Astrocyte of the cerebellum (primary cell): ENCODE data around the gene SEMA4F.

Source experiments
- DNase-seq: peaks from one replicate; pipeline ENCODE4 v3.0.0-alpha.2; 2011; ENCODE audit warnings: low read depth
- H3K4me3 ChIP-seq: 2 replicates; pipeline ENCODE4 v1.5.1; 2011; ENCODE audit warnings: mild to moderate bottlenecking, low read depth, low read length, moderate library complexity
- in situ Hi-C: cut with HindIII; loops from 2 replicates; pipeline ENCODE4 v1.10.0; 2017; ENCODE audit warnings: low sequenced_read_pairs
- TF ChIP-seq, protein P1 (sequence below): IDR thresholded peaks from 2 replicates; pipeline ENCODE4 v1.5.1; 2012; ENCODE audit warnings: low read length, low read depth, moderate library complexity, mild to moderate bottlenecking; ENCODE audit errors: missing control alignments

SEMA4F gene

GRCh38 chr2:74707837-74708236 is 53.8 kb downstream of the SEMA4F start:
- H3K4me3 ChIP-seq = no peak overlapping the region
- in situ Hi-C loops = no loop called here
- DNase-seq = no peak

DNA sequence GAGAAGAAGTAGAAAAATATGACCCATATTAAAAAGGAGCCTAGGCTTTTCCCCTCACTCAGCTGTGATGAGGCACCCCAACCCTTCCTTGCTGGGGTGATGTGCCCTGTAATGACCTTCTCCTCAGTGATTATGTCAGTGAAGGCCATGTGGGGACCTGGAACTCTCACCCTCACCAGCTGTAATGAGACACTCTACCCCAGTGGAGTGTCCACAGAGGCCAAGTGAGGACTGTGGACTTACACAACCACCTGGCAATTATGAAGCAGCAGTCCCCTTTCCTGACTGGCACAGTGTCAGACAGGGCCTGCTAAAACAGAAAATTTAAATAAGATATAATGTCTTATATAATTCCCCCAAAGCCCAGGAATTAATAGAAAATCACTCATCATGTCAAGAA is 54.2 kb downstream of the SEMA4F start:
- TF ChIP-seq, protein P1, sequence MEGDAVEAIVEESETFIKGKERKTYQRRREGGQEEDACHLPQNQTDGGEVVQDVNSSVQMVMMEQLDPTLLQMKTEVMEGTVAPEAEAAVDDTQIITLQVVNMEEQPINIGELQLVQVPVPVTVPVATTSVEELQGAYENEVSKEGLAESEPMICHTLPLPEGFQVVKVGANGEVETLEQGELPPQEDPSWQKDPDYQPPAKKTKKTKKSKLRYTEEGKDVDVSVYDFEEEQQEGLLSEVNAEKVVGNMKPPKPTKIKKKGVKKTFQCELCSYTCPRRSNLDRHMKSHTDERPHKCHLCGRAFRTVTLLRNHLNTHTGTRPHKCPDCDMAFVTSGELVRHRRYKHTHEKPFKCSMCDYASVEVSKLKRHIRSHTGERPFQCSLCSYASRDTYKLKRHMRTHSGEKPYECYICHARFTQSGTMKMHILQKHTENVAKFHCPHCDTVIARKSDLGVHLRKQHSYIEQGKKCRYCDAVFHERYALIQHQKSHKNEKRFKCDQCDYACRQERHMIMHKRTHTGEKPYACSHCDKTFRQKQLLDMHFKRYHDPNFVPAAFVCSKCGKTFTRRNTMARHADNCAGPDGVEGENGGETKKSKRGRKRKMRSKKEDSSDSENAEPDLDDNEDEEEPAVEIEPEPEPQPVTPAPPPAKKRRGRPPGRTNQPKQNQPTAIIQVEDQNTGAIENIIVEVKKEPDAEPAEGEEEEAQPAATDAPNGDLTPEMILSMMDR = no peak
- H3K4me3 ChIP-seq = no peak overlapping the region
- in situ Hi-C loops = no loop called here
- no peak for DNase-seq

More at GRCh38 chr2:74707837-74708236, 53.8 kb downstream of the SEMA4F start:
- TF ChIP-seq, protein P1 = no peak

DNA sequence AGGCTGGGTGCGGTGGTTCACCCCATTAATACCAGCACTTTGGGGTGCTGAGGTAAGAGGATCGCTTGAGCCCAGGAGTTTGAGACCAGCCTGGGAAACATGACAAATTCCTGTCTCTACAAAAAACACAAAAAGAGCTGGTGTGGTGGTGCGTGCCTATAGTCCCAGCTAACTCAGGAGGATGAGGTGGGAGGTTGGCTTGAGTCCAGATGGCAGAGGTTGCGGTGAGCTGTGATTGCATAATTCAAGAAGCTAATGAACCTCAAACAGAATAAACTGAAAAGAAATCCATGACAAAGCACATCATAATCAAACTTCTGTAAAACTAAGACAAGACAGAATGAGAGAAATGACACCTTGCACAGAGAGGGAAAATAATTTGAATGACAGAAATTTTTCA is 54.8 kb downstream of the SEMA4F start:
- in situ Hi-C loops = no loop called here
- no peak overlapping the region for H3K4me3 ChIP-seq
- peak; percentile 71 for DNase-seq
- TF ChIP-seq, protein P1 = no peak

DNA sequence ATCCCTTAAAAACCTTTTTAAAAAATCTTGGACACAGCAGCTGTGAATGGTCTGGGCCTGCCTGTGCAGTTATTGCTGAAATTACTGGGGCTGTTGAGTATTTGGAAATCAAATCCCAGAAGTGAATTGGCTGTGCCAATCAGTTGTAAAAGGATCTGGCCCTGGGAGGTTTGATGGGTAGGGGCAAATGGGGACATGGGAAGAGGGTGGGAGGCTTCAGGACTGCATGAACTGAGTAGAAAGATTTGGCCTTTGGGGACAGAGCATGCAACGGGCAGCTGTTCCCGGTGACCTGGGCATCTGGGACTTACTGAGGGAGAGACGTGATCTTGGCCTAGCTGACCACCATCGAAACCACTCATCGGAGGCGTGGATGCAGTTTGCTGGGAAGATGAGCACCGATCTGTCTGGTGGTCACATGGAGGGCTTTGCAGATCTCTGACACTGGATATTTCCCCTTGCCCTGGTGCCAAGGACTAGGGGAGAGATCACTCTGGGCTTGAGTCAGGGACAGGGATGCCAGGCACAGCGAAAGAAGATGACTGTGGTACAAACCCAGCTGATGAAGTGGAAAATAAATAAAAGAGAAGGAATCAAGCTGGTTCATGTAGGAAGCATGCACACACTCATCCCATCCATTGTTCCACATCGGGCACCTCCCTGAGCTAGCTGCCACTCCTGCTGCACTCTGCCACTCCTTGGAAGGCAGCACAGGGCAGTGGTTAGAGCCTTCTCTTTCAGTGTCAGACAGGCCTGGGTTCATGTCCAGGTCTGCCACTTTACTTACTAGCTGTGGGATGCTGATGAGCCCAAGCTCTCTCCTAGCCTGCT is 58.4 kb downstream of the SEMA4F start:
- DNase-seq = no peak
- no peak overlapping the region for H3K4me3 ChIP-seq
- in situ Hi-C loops = no loop called here
- TF ChIP-seq, protein P1 = no peak

GRCh38 chr2:74714691-74715080 is 60.6 kb downstream of the SEMA4F start:
- no peak for DNase-seq
- TF ChIP-seq, protein P1 = no peak
- in situ Hi-C loops = no loop called here
- H3K4me3 ChIP-seq = no peak overlapping the region

DNA sequence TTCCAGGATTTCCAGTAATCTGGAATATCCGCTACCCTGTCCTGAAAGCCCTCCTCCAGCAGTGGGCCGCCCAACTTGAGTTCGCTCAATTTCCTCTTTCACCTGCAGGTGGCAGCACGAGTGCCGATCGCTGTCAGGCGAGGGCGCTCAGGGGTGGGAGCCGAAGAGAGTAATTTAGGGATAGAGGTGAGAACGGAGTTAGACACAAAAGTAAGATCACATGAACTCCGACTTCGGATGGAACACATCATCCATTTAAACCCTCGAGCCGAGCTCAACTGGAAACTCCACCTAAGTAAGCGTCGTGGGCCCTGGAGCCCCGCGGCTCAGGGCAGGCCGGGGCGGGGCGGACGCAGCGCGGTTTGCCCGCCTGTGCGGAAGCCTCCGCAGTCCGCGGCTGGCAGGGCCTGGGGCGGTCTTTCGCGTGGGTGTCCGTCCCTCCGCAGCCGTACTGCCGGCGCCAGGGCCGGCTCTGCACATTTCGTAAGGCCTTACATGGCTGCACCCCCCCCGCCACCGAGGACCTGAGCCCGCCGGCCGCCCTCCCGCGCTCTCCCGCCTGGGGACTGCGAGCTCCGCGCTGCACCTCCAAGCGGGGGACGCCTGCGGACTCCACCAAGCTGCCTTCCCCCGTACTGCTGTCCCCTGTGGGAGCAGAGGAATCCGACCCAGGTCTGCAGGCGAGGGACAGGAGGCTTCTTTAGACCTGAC is 61.2 kb downstream of the SEMA4F start:
- in situ Hi-C loops = no loop called here

More for the DNA sequence above, 61.2 kb downstream of the SEMA4F start:
- peak; percentile 15 for DNase-seq
- peak overlapping the region; percentile 46 for H3K4me3 ChIP-seq
- TF ChIP-seq, protein P1 = peak; percentile 88
